Measurements from ENCODE around the gene FDCSP. TPM values are rescaled to one million over a fixed set of nuclear protein-coding genes. Genes with fewer than 3 reads are reported as not detected.
A peak's percentile ranks its signal among the peaks of the same experiment; 100 is the strongest.
"Not testable (repeated sequence)": the region's sequence is repeated elsewhere in the genome, so short reads cannot be mapped to it uniquely, and the experiment has no call there.

The FDCSP gene
- total and polyA plus RNA-seq, 2 of the 13 experiments (the other 11 are each of a cell fraction or from before 2014, with no cell fraction given): not detected

GRCh38 chr4:70216550-70216949 lies 9.4 kb upstream of the FDCSP start:
- FAIRE-seq; CTCF ChIA-PET (ENCODE audit: low intra/inter-chr PET ratio, low total read pairs); H4K20me1 ChIP-seq (ENCODE audit: insufficient read depth, low read length); H3K9ac ChIP-seq (ENCODE audit: insufficient read depth, low read depth, low read length); H3K4me3 ChIP-seq (replicated peaks in 1 of 3; ENCODE audit: insufficient read depth in 1 of 3, low read depth in 2 of 3, low read length in 3 of 3); DNase-seq (ENCODE audit: low spot score); in situ Hi-C loops (cut with HindIII; ENCODE audit: extremely low pct_ligation_motif_present, low pct_unique_long_range_greater_than_20kb); ATAC-seq; H3K4me2 ChIP-seq (ENCODE audit: low read depth, low read length); BruUV-seq (replicated peaks); H3K79me2 ChIP-seq (ENCODE audit: insufficient read depth, low read length); H3K27ac ChIP-seq (ENCODE audit: extremely low read length, insufficient read depth, low read length); H2AFZ ChIP-seq (ENCODE audit: low read length); H3K4me1 ChIP-seq (ENCODE audit: insufficient read depth, low read length); H3K36me3 ChIP-seq (replicated peaks in 1 of 2; ENCODE audit: control insufficient read depth in 1 of 2, insufficient read depth in 2 of 2, low read length in 2 of 2); H3K27me3 ChIP-seq (ENCODE audit: control insufficient read depth in 1 of 2, insufficient read depth in 2 of 2, low read length in 2 of 2); intact Hi-C loops (cut with micrococcal nuclease; ENCODE audit: unreplicated experiment); POLR2A ChIA-PET; H3K9me3 ChIP-seq (ENCODE audit: low read length): not testable (repeated sequence)
- 88% methylated on average over 1 of the region's 1 CpG for WGBS (ENCODE audit: low lambda C conversion rate)

GRCh38 chr4:70221389-70221788 lies 4.5 kb upstream of the FDCSP start:
- H3K4me1 ChIP-seq (ENCODE audit: insufficient read depth, low read length); FAIRE-seq; H3K9me3 ChIP-seq (ENCODE audit: low read length); H3K27me3 ChIP-seq (ENCODE audit: control insufficient read depth in 1 of 2, insufficient read depth in 2 of 2, low read length in 2 of 2); H3K79me2 ChIP-seq (ENCODE audit: insufficient read depth, low read length); H3K4me2 ChIP-seq (ENCODE audit: low read depth, low read length); H3K4me3 ChIP-seq (replicated peaks in 1 of 3; ENCODE audit: insufficient read depth in 1 of 3, low read depth in 2 of 3, low read length in 3 of 3); BruUV-seq (replicated peaks); CTCF ChIA-PET (ENCODE audit: low intra/inter-chr PET ratio, low total read pairs); H4K20me1 ChIP-seq (ENCODE audit: insufficient read depth, low read length); intact Hi-C loops (cut with micrococcal nuclease; ENCODE audit: unreplicated experiment); H2AFZ ChIP-seq (ENCODE audit: low read length); H3K9ac ChIP-seq (ENCODE audit: insufficient read depth, low read depth, low read length); DNase-seq (ENCODE audit: low spot score); in situ Hi-C loops (cut with HindIII; ENCODE audit: extremely low pct_ligation_motif_present, low pct_unique_long_range_greater_than_20kb); H3K36me3 ChIP-seq (replicated peaks in 1 of 2; ENCODE audit: control insufficient read depth in 1 of 2, insufficient read depth in 2 of 2, low read length in 2 of 2); ATAC-seq; POLR2A ChIA-PET; H3K27ac ChIP-seq (ENCODE audit: extremely low read length, insufficient read depth, low read length): not testable (repeated sequence)
- 100% methylated on average over 3 of the region's 3 CpGs for WGBS (ENCODE audit: low lambda C conversion rate)

GRCh38 chr4:70221818-70222217 lies 4.1 kb upstream of the FDCSP start:
- DNase-seq (ENCODE audit: low spot score); POLR2A ChIA-PET; intact Hi-C loops (cut with micrococcal nuclease; ENCODE audit: unreplicated experiment); H4K20me1 ChIP-seq (ENCODE audit: insufficient read depth, low read length); H2AFZ ChIP-seq (ENCODE audit: low read length); CTCF ChIA-PET (ENCODE audit: low intra/inter-chr PET ratio, low total read pairs); ATAC-seq; BruUV-seq (replicated peaks); H3K27ac ChIP-seq (ENCODE audit: extremely low read length, insufficient read depth, low read length); H3K27me3 ChIP-seq (ENCODE audit: control insufficient read depth in 1 of 2, insufficient read depth in 2 of 2, low read length in 2 of 2); H3K9me3 ChIP-seq (ENCODE audit: low read length); H3K36me3 ChIP-seq (replicated peaks in 1 of 2; ENCODE audit: control insufficient read depth in 1 of 2, insufficient read depth in 2 of 2, low read length in 2 of 2); H3K9ac ChIP-seq (ENCODE audit: insufficient read depth, low read depth, low read length); H3K4me3 ChIP-seq (replicated peaks in 1 of 3; ENCODE audit: insufficient read depth in 1 of 3, low read depth in 2 of 3, low read length in 3 of 3); H3K4me2 ChIP-seq (ENCODE audit: low read depth, low read length); H3K4me1 ChIP-seq (ENCODE audit: insufficient read depth, low read length); H3K79me2 ChIP-seq (ENCODE audit: insufficient read depth, low read length); in situ Hi-C loops (cut with HindIII; ENCODE audit: extremely low pct_ligation_motif_present, low pct_unique_long_range_greater_than_20kb): not testable (repeated sequence)
- peak; percentile 8 for FAIRE-seq

Measured in HepG2 (cell line).